SK-N-SH treated with all-trans-retinoic acid at 6 μM for 48 hours (cell line): ENCODE data around the gene LTBP1.

ENCODE experiments used
- ARNTL ChIP-seq: fragments of 450-650 bp; formaldehyde crosslinking; IDR thresholded peaks from 2 replicates; pipeline ENCODE4 v1.5.0; 2020; ENCODE audit warnings: low read depth, mild to moderate bottlenecking, moderate library complexity, borderline replicate concordance
- CSDC2 ChIP-seq: fragments of 250-450 bp; sonication (Bioruptor Pico); IDR thresholded peaks from 2 replicates; pipeline ENCODE4 v1.5.0; 2020; ENCODE audit warnings: mild to moderate bottlenecking, moderate library complexity
- ESRRG ChIP-seq: fragments of 250-450 bp; sonication (Bioruptor Pico); IDR thresholded peaks from 2 replicates; pipeline ENCODE4 v1.6.1; 2021; ENCODE audit warnings: mild to moderate bottlenecking
- PATZ1 ChIP-seq: fragments of 250-450 bp; sonication (Bioruptor Pico); IDR thresholded peaks from 2 replicates; pipeline ENCODE4 v1.8.0; 2020; ENCODE audit warnings: mild to moderate bottlenecking, moderate library complexity, borderline replicate concordance
- POU6F1 ChIP-seq: fragments of 250-450 bp; sonication (Bioruptor Pico); IDR thresholded peaks from 2 replicates; pipeline ENCODE4 v1.8.0; 2021; ENCODE audit warnings: low read depth, mild to moderate bottlenecking, moderate library complexity, borderline replicate concordance
- PPARA ChIP-seq: fragments of 250-450 bp; sonication (Bioruptor Pico); IDR thresholded peaks from 2 replicates; pipeline ENCODE4 v1.5.0; 2020; ENCODE audit warnings: mild to moderate bottlenecking, borderline replicate concordance
- SNAI2 ChIP-seq: fragments of 250-450 bp; sonication (Bioruptor Pico); IDR thresholded peaks from 2 replicates; pipeline ENCODE4 v1.5.0; 2020; ENCODE audit warnings: mild to moderate bottlenecking, moderate library complexity
- TOX ChIP-seq: fragments of 250-450 bp; sonication (Bioruptor Pico); IDR thresholded peaks from 2 replicates; pipeline ENCODE4 v1.8.0; 2021; ENCODE audit warnings: mild to moderate bottlenecking, moderate library complexity, borderline replicate concordance
- ZNF70 ChIP-seq: fragments of 450-650 bp; formaldehyde crosslinking; IDR thresholded peaks from 2 replicates; pipeline ENCODE4 v1.5.0; 2020; ENCODE audit warnings: mild to moderate bottlenecking, moderate library complexity
- ZNF8 ChIP-seq: fragments of 450-650 bp; formaldehyde crosslinking; IDR thresholded peaks from 2 replicates; pipeline ENCODE4 v1.5.0; 2020; ENCODE audit warnings: mild to moderate bottlenecking, moderate library complexity

- TF ChIP-seq PATZ1 (CRISPR knock-in tag) (no peak), SNAI2 (CRISPR knock-in tag) (no peak), CSDC2 (no peak), ZNF8 (CRISPR knock-in tag) (no peak), PPARA (CRISPR knock-in tag) (no peak), ESRRG (no peak), POU6F1 (no peak), ZNF70 (CRISPR knock-in tag) (no peak), ARNTL (CRISPR knock-in tag) (no peak), TOX (no peak)
Measured at GRCh38 chr2:33001823-33002222, 55.1 kb downstream of the LTBP1 start.
